HepG2 (cell line): ENCODE results near the gene RAB23.

ENCODE experiments used
- ZNF12 ChIP-seq: sonication (generic); formaldehyde crosslinking; IDR thresholded peaks from 2 replicates; pipeline ENCODE4 v1.5.0; 2020; ENCODE audit warnings: missing genetic modification reagents
- ZSCAN29 ChIP-seq: sonication (generic); formaldehyde crosslinking; conservative IDR thresholded peaks from 2 replicates; pipeline ENCODE4 v1.4.0; 2020; ENCODE audit warnings: mild to moderate bottlenecking, missing genetic modification reagents

DNA sequence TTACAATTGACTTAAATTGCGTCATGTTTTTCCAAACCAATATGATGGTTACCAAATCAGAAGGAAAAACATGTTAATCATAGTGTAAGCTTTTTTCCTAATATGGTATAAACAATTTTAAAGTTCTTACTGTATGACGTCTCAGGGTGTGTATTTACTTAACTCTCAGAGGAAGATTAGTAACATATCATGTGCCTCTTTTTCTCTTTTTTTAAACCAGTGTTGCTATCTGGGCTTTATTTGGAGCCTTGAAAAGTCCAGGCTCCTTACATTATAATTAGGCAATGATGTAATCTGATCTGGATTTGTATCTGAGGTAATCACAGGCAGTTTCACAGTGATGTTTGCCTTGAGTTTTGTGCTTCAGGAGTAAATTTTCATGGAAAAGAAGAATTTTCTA lies 20.4 kb upstream of the RAB23 start:
- TF ChIP-seq ZSCAN29 (CRISPR knock-in tag): no peak
- TF ChIP-seq ZNF12 (CRISPR knock-in tag): no peak
